Muscle of leg (tissue), 11 donors: ENCODE results near the gene CAPZA2. TPM values are rescaled to one million over a fixed set of nuclear protein-coding genes. Genes with fewer than 3 reads are reported as not detected.
"Not testable (repeated sequence)": the region's sequence is repeated elsewhere in the genome, so short reads cannot be mapped to it uniquely, and the experiment has no call there.

ENCODE experiments used
- DNase-seq: peaks from one replicate; pipeline ENCODE4 v3.0.0; 2013
- H3K27ac ChIP-seq: one replicate; pipeline ENCODE4 v1.5.1; 2013; ENCODE audit warnings: mild to moderate bottlenecking, low read length, control low read depth
- H3K27me3 ChIP-seq: one replicate; pipeline ENCODE4 v1.6.1; 2013; ENCODE audit warnings: low read length; ENCODE audit not compliant: control insufficient read depth, insufficient read depth
- H3K36me3 ChIP-seq: one replicate; pipeline ENCODE4 v1.6.1; 2013; ENCODE audit warnings: low read length; ENCODE audit not compliant: control insufficient read depth, insufficient read depth
- H3K4me1 ChIP-seq: one replicate; pipeline ENCODE4 v1.6.1; 2013; ENCODE audit warnings: low read length; ENCODE audit not compliant: control insufficient read depth, insufficient read depth
- H3K4me3 ChIP-seq: one replicate; pipeline ENCODE4 v1.5.1; 2013; ENCODE audit warnings: low read length, control low read depth
- H3K9me3 ChIP-seq: replicated peaks from 2 replicates; pipeline ENCODE4 v1.6.1; 2013; ENCODE audit warnings: low read depth, low read length; ENCODE audit not compliant: control insufficient read depth
- WGBS: methylation state at CpG from one replicate; pipeline ENCODE4 v1.1.5; 2013; ENCODE audit warnings: missing lambda C conversion rate; ENCODE audit not compliant: insufficient coverage; 5-methylcytosine and 5-hydroxymethylcytosine counted together
- polyA plus RNA-seq, 8 donors: library from polyadenylated mRNA; unstranded; fragments of 120-200 nt; gene quantifications; one replicate each; pipeline versions ENCODE4 v1.2.1 to v1.2.3, GENCODE V29; 2013; ENCODE audit warnings: inconsistent platforms in 1 of 8, low replicate concordance in 1 of 8; ENCODE audit not compliant: insufficient read length in 8 of 8, insufficient read depth in 1 of 8
- total RNA-seq: library from RNA; stranded (reverse); fragments of 120-200 nt; gene quantifications from one replicate; pipeline ENCODE4 v1.2.4, GENCODE V29; 2013

Gene CAPZA2
- total and polyA plus RNA-seq, 9 donors: 151 to 244 (median 184) TPM

GRCh38 chr7:116932566-116932965 is 70.2 kb downstream of the CAPZA2 start:
- no peak overlapping the region for H3K27ac ChIP-seq
- H3K27me3 ChIP-seq: peaks cover 6% of the 10 kb centered on the region
- H3K4me1 ChIP-seq: no peaks in the 10 kb centered on the region
- 95% methylated on average over 7 of the region's 7 CpGs for WGBS
- no peaks in the 10 kb centered on the region for H3K9me3 ChIP-seq
- no peak for DNase-seq
- no peaks in the 10 kb centered on the region for H3K36me3 ChIP-seq
- H3K4me3 ChIP-seq: no peak overlapping the region

- Histone ChIP-seq H3K4me1 (no peaks in the 10 kb centered on the region), H3K27ac (no peak overlapping the region), H3K27me3 (peaks cover 6% of the 10 kb centered on the region), H3K4me3 (no peak overlapping the region), H3K9me3 (no peaks in the 10 kb centered on the region), H3K36me3 (no peaks in the 10 kb centered on the region)
- no CpG with 5 or more reads among the region's 3 CpGs for WGBS
- no peak for DNase-seq
Observed at GRCh38 chr7:116933465-116933864, 71.1 kb downstream of the CAPZA2 start.

- H3K4me3 ChIP-seq: no peak overlapping the region
- H3K9me3 ChIP-seq: no peaks in the 10 kb centered on the region
- no peak for DNase-seq
- H3K4me1 ChIP-seq: no peaks in the 10 kb centered on the region
- H3K27ac ChIP-seq: no peak overlapping the region
- 71% methylated on average over 1 of the region's 2 CpGs for WGBS
- H3K27me3 ChIP-seq: peaks cover 3% of the 10 kb centered on the region
- H3K36me3 ChIP-seq: no peaks in the 10 kb centered on the region
Observed at GRCh38 chr7:116934580-116934979, 72.2 kb downstream of the CAPZA2 start.

- H3K27ac ChIP-seq, H3K36me3 ChIP-seq, H3K27me3 ChIP-seq, H3K4me1 ChIP-seq, H3K4me3 ChIP-seq, DNase-seq, H3K9me3 ChIP-seq: not testable (repeated sequence)
- WGBS: no CpG with 5 or more reads among the region's 4 CpGs
Observed at GRCh38 chr7:116936844-116937243, 74.5 kb downstream of the CAPZA2 start.

- Histone ChIP-seq H3K27ac (no peak overlapping the region), H3K9me3 (no peaks in the 10 kb centered on the region), H3K4me3 (no peak overlapping the region), H3K36me3 (no peaks in the 10 kb centered on the region), H3K27me3 (no peaks in the 10 kb centered on the region), H3K4me1 (no peaks in the 10 kb centered on the region)
- DNase-seq: no peak
- no CpG with 5 or more reads among the region's 2 CpGs for WGBS
Observed at GRCh38 chr7:116938678-116939077, 76.3 kb downstream of the CAPZA2 start.

GRCh38 chr7:116940689-116941370 is 78.4 kb downstream of the CAPZA2 start:
- no peaks in the 10 kb centered on the region for H3K4me1 ChIP-seq
- H3K27ac ChIP-seq: no peak overlapping the region
- no peak overlapping the region for H3K4me3 ChIP-seq
- 91% methylated on average over 4 of the region's 8 CpGs for WGBS
- DNase-seq: no peak
- no peaks in the 10 kb centered on the region for H3K36me3 ChIP-seq
- no peaks in the 10 kb centered on the region for H3K27me3 ChIP-seq
- no peaks in the 10 kb centered on the region for H3K9me3 ChIP-seq

GRCh38 chr7:116942504-116942903 is 80.1 kb downstream of the CAPZA2 start:
- Histone ChIP-seq H3K36me3 (no peaks in the 10 kb centered on the region), H3K9me3 (no peaks in the 10 kb centered on the region), H3K4me3 (no peak overlapping the region), H3K4me1 (no peaks in the 10 kb centered on the region), H3K27ac (no peak overlapping the region), H3K27me3 (no peaks in the 10 kb centered on the region)
- no peak for DNase-seq
- WGBS: 40% methylated on average over 1 of the region's 2 CpGs

GRCh38 chr7:116948934-116949333 is 86.5 kb downstream of the CAPZA2 start:
- no peaks in the 10 kb centered on the region for H3K27me3 ChIP-seq
- 58% methylated on average over 3 of the region's 3 CpGs for WGBS
- no peak overlapping the region for H3K4me3 ChIP-seq
- no peak overlapping the region for H3K27ac ChIP-seq
- no peaks in the 10 kb centered on the region for H3K36me3 ChIP-seq
- no peak for DNase-seq
- no peaks in the 10 kb centered on the region for H3K9me3 ChIP-seq
- peaks cover 7% of the 10 kb centered on the region for H3K4me1 ChIP-seq

- DNase-seq: no peak
- no peaks in the 10 kb centered on the region for H3K36me3 ChIP-seq
- H3K4me3 ChIP-seq: no peak overlapping the region
- H3K27me3 ChIP-seq: no peaks in the 10 kb centered on the region
- H3K9me3 ChIP-seq: no peaks in the 10 kb centered on the region
- WGBS: 97% methylated on average over 7 of the region's 9 CpGs
- no peak overlapping the region for H3K27ac ChIP-seq
- peaks cover 7% of the 10 kb centered on the region for H3K4me1 ChIP-seq
Observed at GRCh38 chr7:116949941-116950801, 87.8 kb downstream of the CAPZA2 start.

GRCh38 chr7:116950889-116951351 is 88.5 kb downstream of the CAPZA2 start:
- Histone ChIP-seq H3K27me3 (no peaks in the 10 kb centered on the region), H3K27ac (no peak overlapping the region), H3K36me3 (no peaks in the 10 kb centered on the region), H3K4me1 (peaks cover 9% of the 10 kb centered on the region), H3K9me3 (no peaks in the 10 kb centered on the region), H3K4me3 (no peak overlapping the region)
- no peak for DNase-seq
- no CpG with 5 or more reads among the region's 5 CpGs for WGBS
